Measurements from ENCODE around the gene BCL3. TPM values are rescaled to one million over a fixed set of nuclear protein-coding genes. Genes with fewer than 3 reads are reported as not detected.

BCL3 gene
- total RNA-seq, 1 donor, result 8.6 TPM

DNA sequence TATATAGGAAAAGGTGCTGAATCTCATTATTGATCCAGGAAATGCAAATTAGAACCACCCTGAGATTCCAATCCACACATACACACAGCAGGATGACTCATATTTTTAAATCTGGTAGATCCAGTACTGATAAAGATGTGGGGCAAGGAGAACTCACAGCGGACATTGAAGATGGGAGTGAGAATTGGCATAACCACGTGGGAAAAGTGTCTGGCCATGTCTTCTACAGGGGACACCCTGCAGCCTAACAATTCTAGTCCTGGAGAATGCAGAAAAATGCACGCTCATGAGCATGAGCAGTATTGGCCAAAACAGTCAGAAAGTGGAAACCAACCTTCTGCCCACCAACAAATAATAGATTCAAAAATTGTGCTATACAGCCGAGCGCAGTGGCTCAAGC, 13.5 kb upstream of the BCL3 start:
- no peak for DNase-seq (ENCODE audit: low read depth)
- TF ChIP-seq, protein P1, sequence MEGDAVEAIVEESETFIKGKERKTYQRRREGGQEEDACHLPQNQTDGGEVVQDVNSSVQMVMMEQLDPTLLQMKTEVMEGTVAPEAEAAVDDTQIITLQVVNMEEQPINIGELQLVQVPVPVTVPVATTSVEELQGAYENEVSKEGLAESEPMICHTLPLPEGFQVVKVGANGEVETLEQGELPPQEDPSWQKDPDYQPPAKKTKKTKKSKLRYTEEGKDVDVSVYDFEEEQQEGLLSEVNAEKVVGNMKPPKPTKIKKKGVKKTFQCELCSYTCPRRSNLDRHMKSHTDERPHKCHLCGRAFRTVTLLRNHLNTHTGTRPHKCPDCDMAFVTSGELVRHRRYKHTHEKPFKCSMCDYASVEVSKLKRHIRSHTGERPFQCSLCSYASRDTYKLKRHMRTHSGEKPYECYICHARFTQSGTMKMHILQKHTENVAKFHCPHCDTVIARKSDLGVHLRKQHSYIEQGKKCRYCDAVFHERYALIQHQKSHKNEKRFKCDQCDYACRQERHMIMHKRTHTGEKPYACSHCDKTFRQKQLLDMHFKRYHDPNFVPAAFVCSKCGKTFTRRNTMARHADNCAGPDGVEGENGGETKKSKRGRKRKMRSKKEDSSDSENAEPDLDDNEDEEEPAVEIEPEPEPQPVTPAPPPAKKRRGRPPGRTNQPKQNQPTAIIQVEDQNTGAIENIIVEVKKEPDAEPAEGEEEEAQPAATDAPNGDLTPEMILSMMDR (IDR thresholded peaks at IDR 0.05; ENCODE audit: insufficient read depth, low read depth, low read length), result no peak
- H3K4me3 ChIP-seq (ENCODE audit: low read depth, low read length), result no peak overlapping the region

DNA sequence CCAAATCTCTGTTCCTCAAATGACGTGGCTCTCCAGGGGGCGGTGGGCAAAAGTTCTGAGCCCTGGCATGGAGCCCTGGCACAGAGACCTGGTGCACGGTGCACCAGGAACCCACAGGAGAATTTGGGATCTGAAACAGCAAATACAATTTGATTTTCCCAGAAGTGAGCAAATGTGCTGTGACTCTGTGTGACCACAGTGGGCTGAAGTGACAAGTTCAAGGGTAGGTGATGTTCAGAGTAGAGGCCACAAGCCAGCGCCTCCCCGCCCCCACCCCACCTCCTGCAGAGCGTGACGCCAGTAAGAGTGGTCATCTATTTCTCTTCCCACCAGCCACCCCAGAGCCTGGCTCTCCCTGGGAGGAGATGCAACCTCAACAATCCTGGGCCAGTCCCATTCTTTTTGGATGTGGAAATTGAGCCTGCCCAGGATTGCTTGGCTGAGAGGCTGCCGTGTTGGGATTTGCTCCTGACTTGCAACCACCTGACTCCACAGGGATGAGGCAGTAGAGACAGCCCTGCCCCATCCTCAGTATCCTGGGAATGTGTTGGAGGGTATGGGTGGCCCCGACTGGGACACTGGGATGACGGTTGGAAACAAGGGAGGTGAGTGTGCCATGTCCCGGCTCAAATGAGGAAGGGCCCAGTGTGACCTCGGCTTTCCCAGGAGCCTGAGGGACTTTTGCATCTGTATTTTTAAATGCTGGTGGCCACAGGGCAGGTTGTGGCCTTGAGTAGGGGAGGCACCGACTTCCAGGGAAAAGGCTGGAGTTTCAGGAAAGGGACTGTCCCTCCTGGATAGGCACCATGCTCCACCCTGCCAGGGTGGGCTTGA, 11.1 kb upstream of the BCL3 start:
- TF ChIP-seq, protein P1 (IDR thresholded peaks at IDR 0.05; ENCODE audit: insufficient read depth, low read depth, low read length), result no peak
- no peak for DNase-seq (ENCODE audit: low read depth)
- no peak overlapping the region for H3K4me3 ChIP-seq (ENCODE audit: low read depth, low read length)

DNA sequence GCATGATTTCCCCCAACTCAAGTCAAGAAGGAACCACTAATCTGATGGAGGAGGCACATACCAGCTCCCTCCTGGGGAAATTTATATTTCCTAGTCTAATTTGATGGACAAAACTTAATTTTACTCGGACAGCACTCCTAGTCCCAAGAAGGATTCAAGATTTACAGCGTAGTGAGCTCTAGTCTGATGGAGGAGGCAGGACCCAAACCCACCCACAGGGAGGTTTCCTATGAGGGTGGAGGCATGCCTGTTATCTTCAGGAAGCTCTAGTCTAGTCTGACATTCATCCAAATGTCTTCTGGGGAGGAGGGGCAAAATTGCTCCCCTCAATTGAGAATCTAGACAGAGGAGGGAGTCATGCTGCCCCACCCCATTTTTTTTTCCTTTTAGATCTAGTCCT, 10.4 kb upstream of the BCL3 start:
- DNase-seq (ENCODE audit: low read depth), result no peak
- H3K4me3 ChIP-seq (ENCODE audit: low read depth, low read length), result no peak overlapping the region
- TF ChIP-seq, protein P1 (IDR thresholded peaks at IDR 0.05; ENCODE audit: insufficient read depth, low read depth, low read length), result no peak

DNA sequence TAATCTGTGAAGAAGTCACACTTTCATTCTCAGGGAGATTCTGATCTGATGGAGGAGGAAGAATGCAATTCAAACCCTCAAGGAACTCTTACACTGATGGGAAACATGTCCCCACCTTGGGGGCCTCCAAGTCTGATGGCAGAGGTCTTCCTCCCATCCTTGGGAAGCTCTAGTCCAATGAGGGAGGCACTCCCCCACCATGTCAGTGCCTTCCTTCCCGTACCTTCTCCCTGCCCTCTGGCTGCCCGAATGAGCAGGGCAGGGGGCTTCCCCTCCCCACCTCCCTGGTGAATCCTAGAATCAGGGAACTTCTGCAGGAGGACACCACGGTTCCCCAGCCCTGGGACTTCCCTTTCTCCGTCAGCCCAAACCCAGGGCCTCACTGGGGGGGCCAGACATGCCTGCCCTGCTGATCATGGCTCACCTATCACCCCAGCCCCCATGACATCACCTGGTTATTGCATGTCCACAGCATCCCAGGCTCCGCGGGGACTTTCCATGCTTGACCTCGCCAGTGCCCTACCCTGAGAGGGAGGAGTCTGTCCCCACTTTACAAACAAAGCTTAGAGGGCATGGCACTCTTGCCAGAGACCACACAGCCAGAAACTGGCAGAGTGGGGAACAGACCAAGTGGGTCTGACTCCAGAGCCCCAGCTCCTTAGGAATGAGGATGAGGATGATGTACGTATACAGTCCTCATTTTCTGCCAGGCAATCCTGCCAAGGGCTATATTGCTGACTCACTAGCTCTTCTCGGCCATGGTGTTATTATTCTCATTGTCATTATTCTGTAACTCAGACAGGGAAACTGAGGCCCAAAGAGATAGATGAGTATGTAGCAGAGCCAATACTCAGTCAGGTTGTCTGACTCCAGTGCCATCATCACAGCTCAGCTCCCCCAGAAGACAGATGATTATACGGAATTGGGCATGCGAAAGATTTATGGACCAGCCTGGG, 9.6 kb upstream of the BCL3 start:
- DNase-seq (ENCODE audit: low read depth), result no peak
- H3K4me3 ChIP-seq (ENCODE audit: low read depth, low read length), result no peak overlapping the region
- TF ChIP-seq, protein P1 (IDR thresholded peaks at IDR 0.05; ENCODE audit: insufficient read depth, low read depth, low read length), result no peak

DNA sequence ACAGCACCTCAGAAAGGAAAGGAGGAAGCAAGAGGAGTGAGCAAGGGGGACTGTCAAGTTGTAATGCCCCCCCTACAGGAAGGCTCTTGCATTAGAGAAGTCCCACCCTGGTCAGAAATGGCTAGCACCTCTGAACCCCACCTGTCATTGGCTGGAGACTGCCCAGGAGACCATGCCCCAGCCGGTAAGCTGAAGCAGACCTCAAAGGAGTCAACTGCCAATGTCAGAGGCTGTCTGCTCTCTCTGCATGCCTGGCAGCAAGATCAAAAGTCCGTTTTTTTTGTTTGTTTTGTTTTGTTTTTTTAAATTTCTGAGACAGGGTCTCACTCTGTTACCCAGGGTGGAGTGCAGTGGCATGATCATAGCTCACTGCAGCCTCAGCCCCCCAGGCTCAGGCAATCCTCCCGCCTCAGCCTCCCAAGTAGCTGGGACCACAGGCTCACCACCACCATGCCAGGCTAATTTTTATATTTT, 8.1 kb upstream of the BCL3 start:
- TF ChIP-seq, protein P1 (IDR thresholded peaks at IDR 0.05; ENCODE audit: insufficient read depth, low read depth, low read length), result peak; percentile 17
- DNase-seq (ENCODE audit: low read depth), result no peak
- H3K4me3 ChIP-seq (ENCODE audit: low read depth, low read length), result no peak overlapping the region

DNA sequence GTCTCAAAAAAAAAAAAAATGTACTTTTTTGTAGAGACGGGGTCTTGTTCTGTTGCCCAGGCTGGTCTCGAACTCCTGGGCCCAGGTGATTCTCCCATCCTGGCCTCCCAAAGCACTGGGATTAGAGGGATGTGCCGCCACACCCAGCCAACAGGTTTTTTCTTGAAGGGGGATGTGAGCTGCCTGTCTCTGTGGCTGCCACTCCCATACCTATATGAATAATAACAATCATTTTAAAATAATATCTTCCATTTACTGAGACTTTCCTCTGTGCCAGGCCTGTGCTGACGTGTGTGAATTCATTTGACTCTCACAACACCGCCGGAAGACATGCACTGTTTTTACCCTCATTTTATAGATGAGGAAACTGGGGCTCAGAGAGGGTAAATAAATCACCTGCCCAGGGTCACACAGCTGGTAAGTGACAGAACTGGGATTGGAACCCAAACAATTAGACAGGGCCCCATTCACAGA, 7.2 kb upstream of the BCL3 start:
- DNase-seq (ENCODE audit: low read depth), result peak; percentile 71
- TF ChIP-seq, protein P1 (IDR thresholded peaks at IDR 0.05; ENCODE audit: insufficient read depth, low read depth, low read length), result no peak
- H3K4me3 ChIP-seq (ENCODE audit: low read depth, low read length), result no peak overlapping the region
